ENCODE data around the gene ODAD2. TPM values are rescaled to one million over a fixed set of nuclear protein-coding genes. Genes with fewer than 3 reads are reported as not detected.

The ODAD2 gene
- total RNA-seq, 4 donors from 2014 or later: 0.31 to 3.2 TPM; not detected in 2

- no peak for DNase-seq (ENCODE audit: low spot score)
- TF ChIP-seq, protein P1, sequence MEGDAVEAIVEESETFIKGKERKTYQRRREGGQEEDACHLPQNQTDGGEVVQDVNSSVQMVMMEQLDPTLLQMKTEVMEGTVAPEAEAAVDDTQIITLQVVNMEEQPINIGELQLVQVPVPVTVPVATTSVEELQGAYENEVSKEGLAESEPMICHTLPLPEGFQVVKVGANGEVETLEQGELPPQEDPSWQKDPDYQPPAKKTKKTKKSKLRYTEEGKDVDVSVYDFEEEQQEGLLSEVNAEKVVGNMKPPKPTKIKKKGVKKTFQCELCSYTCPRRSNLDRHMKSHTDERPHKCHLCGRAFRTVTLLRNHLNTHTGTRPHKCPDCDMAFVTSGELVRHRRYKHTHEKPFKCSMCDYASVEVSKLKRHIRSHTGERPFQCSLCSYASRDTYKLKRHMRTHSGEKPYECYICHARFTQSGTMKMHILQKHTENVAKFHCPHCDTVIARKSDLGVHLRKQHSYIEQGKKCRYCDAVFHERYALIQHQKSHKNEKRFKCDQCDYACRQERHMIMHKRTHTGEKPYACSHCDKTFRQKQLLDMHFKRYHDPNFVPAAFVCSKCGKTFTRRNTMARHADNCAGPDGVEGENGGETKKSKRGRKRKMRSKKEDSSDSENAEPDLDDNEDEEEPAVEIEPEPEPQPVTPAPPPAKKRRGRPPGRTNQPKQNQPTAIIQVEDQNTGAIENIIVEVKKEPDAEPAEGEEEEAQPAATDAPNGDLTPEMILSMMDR (IDR thresholded peaks at IDR 0.05): no peak
- ATAC-seq (ENCODE audit: low FRiP score): no peak
These were observed 21.4 kb upstream of the ODAD2 start for GRCh38 chr10:28020080-28020860.

DNA sequence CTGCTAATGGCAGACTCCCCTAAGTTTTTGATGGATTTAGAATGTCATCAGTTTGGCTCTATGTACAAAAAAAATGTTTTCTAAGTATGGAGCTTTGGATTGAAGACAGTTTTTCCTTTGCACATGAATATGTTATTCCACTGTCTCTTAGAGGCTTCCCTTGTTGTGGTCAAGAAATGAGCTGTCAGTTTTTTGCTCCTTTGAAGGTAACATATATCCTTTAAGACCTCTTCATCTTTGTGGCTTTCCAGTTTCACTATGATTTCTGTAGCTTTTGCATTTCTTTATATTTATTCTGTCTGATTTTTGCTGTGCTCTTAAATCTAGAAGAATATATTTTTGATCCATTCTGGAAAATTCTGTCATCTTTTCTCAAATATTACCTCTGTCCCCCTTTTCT is 15.8 kb upstream of the ODAD2 start:
- DNase-seq (ENCODE audit: low spot score) (no peak), ATAC-seq (ENCODE audit: low FRiP score) (no peak)
- TF ChIP-seq, protein P1 (IDR thresholded peaks at IDR 0.05): no peak

DNA sequence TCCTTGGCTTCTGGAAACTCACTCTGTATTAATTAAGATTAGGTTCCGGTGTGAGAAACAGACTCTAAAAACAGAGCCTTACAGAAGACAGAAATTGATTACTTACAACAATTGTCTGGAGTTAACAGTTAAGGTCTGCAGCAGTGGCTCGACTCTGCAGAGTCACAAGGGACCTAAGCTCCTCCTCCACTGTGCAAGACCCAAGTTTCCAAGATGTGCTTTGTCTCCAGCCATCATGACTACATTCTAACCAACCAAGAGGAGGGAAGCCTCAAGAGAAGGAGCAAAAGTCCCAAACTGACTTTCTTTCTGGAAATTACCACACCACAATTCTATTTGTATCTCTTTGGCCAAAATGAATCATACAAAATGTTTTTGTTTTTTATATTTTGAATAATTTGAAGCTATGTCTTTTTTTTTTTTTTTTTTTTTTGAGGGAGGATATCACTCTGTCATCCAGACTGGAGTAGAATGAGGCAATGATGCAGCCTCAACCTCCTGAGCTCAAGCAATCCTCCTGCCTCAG is 14.2 kb upstream of the ODAD2 start:
- no peak for ATAC-seq (ENCODE audit: low FRiP score)
- TF ChIP-seq, protein P1 (IDR thresholded peaks at IDR 0.05): no peak
- no peak for DNase-seq (ENCODE audit: low spot score)

DNA sequence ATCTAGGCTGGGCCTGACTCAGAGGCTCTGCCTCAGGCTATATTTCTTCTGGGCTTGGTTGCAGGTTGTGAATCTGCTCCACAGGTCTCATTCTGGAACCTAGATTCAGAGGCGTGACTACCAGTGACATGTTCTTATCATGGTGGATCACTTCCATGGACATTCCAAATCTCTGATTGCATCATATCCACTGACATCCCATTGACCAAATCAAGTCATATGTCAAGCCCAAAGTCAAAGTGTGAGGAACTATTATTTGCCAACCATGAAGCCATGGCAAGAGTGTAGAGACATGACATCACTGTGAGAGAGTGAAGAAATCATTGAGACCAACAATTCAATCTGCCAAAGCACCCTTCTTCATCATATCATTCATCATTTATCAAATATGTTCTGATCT is 11.9 kb upstream of the ODAD2 start:
- TF ChIP-seq, protein P1 (IDR thresholded peaks at IDR 0.05): no peak
- DNase-seq (ENCODE audit: low spot score): no peak

GRCh38 chr10:28008054-28008453 is 9.2 kb upstream of the ODAD2 start:
- ATAC-seq (ENCODE audit: low FRiP score): no peak
- DNase-seq (ENCODE audit: low spot score): no peak
- TF ChIP-seq, protein P1 (IDR thresholded peaks at IDR 0.05): no peak

More for the DNA sequence above, 11.9 kb upstream of the ODAD2 start:
- ATAC-seq (ENCODE audit: low FRiP score): no peak

DNA sequence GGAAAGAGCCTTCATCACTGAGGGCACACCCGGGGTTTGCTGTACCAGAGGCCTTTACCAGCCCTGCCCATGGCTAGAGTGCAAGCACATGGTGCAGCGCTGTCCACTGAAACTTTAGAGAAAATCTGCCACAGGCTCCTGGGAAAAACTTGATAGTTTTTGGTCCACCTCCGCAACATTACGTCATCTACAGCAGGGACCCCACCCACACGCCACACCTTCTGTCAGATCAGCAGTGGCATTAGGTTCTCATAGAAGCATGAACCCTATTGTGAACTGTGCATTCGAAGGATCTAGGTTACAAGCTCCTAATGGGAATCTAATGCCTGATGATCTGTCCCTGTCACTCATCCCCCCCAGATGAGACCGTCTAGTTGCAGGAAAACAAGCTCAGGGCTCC is 2.5 kb upstream of the ODAD2 start:
- no peak for DNase-seq (ENCODE audit: low spot score)
- TF ChIP-seq, protein P1 (IDR thresholded peaks at IDR 0.05): no peak
- no peak for ATAC-seq (ENCODE audit: low FRiP score)
